Suprapubic skin (tissue), 4 donors: ENCODE measurements around the gene ZNF454. TPM values are rescaled to one million over a fixed set of nuclear protein-coding genes. Genes with fewer than 3 reads are reported as not detected.

Source experiments
- DNase-seq, 2 donors: peaks; one replicate each; pipeline ENCODE4 v3.0.0-alpha.2; 2019; ENCODE audit warnings: low spot score in 2 of 2
- H3K27ac ChIP-seq: fragments of 200-600 bp; sonication (generic); one replicate; pipeline ENCODE4 v1.5.1; 2019
- H3K27me3 ChIP-seq: fragments of 200-600 bp; sonication (generic); one replicate; pipeline ENCODE4 v1.5.1; 2019
- H3K36me3 ChIP-seq: fragments of 200-600 bp; sonication (generic); one replicate; pipeline ENCODE4 v1.5.1; 2019
- H3K4me1 ChIP-seq: fragments of 200-600 bp; sonication (generic); one replicate; pipeline ENCODE4 v1.5.1; 2019
- H3K4me3 ChIP-seq: fragments of 200-600 bp; sonication (generic); one replicate; pipeline ENCODE4 v1.5.1; 2019; ENCODE audit warnings: mild to moderate bottlenecking
- H3K9me3 ChIP-seq: fragments of 200-600 bp; sonication (generic); one replicate; pipeline ENCODE4 v1.5.1; 2019
- EP300 ChIP-seq: sonication (generic); formaldehyde crosslinking; IDR thresholded peaks from one replicate; pipeline ENCODE4 v1.6.1; 2017; ENCODE audit warnings: antibody characterized with exemption
- POLR2A ChIP-seq, 2 donors: fragments of 450-650 bp; IDR thresholded peaks; one replicate each; pipeline ENCODE4 v1.6.1; 2017; ENCODE audit warnings: antibody characterized with exemption in 2 of 2, mild to moderate bottlenecking in 2 of 2, moderate library complexity in 2 of 2
- POLR2AphosphoS5 ChIP-seq, 3 donors: sonication (generic); formaldehyde crosslinking; IDR thresholded peaks; one replicate each; pipeline ENCODE4 v1.6.1; 2017; ENCODE audit warnings: antibody characterized with exemption in 3 of 3
- WGBS: methylation state at CpG from one replicate; pipeline ENCODE4 v1.1.5; 2018; 5-methylcytosine and 5-hydroxymethylcytosine counted together
- total RNA-seq, 4 donors: library from RNA; depleted of rRNA; stranded (reverse); fragments of >200 nt; gene quantifications; one replicate each; pipeline ENCODE4 v1.1.0, GENCODE V29; 2016
- TF ChIP-seq, protein P1 (sequence below), 2 donors: fragments of 200-600 bp in 1 of 2; fragments of 450-650 bp in 1 of 2; sonication (generic) in 1 of 2; IDR thresholded peaks; one replicate each; pipeline ENCODE4 v1.5.1; 2016 to 2019; ENCODE audit warnings: antibody characterized with exemption in 2 of 2, mild to moderate bottlenecking in 1 of 2, moderate library complexity in 1 of 2

ZNF454 gene
- total RNA-seq, 4 donors from 2014 or later, result 0.38 to 3.1 (median 0.71) TPM

DNA sequence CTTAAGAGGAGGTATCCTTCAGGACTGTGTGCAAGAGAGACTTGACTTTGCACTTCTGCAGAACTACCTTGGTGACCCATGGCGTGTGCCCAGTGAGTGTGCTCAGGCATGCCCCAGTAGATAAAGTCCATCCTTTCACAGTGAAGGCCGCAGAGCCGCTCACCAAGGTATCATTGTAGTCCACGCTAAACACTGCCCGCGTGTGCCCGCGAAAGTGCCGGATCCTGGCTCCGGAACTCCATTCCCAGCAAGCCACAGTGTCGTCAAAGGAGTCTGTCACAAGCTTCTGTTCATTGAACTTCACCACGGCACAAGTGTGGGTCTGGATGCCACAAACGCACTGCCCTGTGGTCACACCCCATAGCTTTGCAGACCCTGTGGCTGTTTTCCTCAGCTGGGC is 57.4 kb downstream of the ZNF454 start:
- Histone ChIP-seq H3K9me3 (peaks cover 4% of the 10 kb centered on the region), H3K4me1 (peaks cover 11% of the 10 kb centered on the region), H3K27me3 (peaks cover 38% of the 10 kb centered on the region), H3K4me3 (no peak overlapping the region), H3K36me3 (no peaks in the 10 kb centered on the region), H3K27ac (no peak overlapping the region)
- DNase-seq, result no peak
- WGBS, result 92% methylated on average over 13 of the region's 13 CpGs
- TF ChIP-seq POLR2AphosphoS5 (IDR thresholded peaks at IDR 0.05) (no peak), POLR2A (IDR thresholded peaks at IDR 0.05) (no peak), EP300 (no peak)
- TF ChIP-seq, protein P1, sequence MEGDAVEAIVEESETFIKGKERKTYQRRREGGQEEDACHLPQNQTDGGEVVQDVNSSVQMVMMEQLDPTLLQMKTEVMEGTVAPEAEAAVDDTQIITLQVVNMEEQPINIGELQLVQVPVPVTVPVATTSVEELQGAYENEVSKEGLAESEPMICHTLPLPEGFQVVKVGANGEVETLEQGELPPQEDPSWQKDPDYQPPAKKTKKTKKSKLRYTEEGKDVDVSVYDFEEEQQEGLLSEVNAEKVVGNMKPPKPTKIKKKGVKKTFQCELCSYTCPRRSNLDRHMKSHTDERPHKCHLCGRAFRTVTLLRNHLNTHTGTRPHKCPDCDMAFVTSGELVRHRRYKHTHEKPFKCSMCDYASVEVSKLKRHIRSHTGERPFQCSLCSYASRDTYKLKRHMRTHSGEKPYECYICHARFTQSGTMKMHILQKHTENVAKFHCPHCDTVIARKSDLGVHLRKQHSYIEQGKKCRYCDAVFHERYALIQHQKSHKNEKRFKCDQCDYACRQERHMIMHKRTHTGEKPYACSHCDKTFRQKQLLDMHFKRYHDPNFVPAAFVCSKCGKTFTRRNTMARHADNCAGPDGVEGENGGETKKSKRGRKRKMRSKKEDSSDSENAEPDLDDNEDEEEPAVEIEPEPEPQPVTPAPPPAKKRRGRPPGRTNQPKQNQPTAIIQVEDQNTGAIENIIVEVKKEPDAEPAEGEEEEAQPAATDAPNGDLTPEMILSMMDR (IDR thresholded peaks at IDR 0.05), result no peak

GRCh38 chr5:179006564-179006963 is 65.6 kb downstream of the ZNF454 start:
- no peaks in the 10 kb centered on the region for H3K4me1 ChIP-seq
- 85% methylated on average over 2 of the region's 2 CpGs for WGBS
- no peak overlapping the region for H3K4me3 ChIP-seq
- no peaks in the 10 kb centered on the region for H3K27me3 ChIP-seq
- peaks cover 4% of the 10 kb centered on the region for H3K9me3 ChIP-seq
- no peak for DNase-seq
- no peaks in the 10 kb centered on the region for H3K36me3 ChIP-seq
- no peak for TF ChIP-seq POLR2AphosphoS5 (IDR thresholded peaks at IDR 0.05)
- TF ChIP-seq POLR2A (IDR thresholded peaks at IDR 0.05), result no peak
- TF ChIP-seq EP300, result no peak
- TF ChIP-seq, protein P1 (IDR thresholded peaks at IDR 0.05), result no peak
- no peak overlapping the region for H3K27ac ChIP-seq

DNA sequence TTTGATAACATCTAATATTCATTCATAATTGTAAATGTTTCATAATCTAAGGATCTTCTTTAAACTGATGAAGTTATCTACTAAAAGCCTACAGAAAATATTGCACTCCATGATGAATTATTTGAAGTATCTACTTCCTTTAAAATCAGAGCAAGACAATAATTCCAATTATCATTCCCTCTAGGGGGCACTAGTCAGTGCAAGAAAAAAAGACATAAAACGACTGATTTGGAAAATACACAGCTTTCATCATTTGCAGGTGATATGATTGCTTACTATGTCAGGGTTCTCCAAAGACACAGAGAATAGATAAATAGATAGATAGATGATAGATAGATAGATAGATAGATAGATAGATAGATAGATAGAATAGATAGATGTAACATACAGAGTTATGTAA is 67.7 kb downstream of the ZNF454 start:
- no peaks in the 10 kb centered on the region for H3K36me3 ChIP-seq
- H3K4me3 ChIP-seq, result no peak overlapping the region
- no peak for DNase-seq
- no peaks in the 10 kb centered on the region for H3K27me3 ChIP-seq
- H3K9me3 ChIP-seq, result peaks cover 8% of the 10 kb centered on the region
- no peak overlapping the region for H3K27ac ChIP-seq
- TF ChIP-seq POLR2AphosphoS5 (IDR thresholded peaks at IDR 0.05) (no peak), EP300 (no peak), POLR2A (IDR thresholded peaks at IDR 0.05) (no peak)
- TF ChIP-seq, protein P1 (IDR thresholded peaks at IDR 0.05), result no peak
- WGBS, result 28% methylated on average over 1 of the region's 1 CpG
- no peaks in the 10 kb centered on the region for H3K4me1 ChIP-seq

Other genes with a start within 250 kb of the ZNF454 start
- gene ZNF354A, start 210.5 kb upstream of the ZNF454 start, total RNA-seq, result 10 to 100 TPM; 12.1 to 44.1 (median 18.2) TPM
- 10 to 100 TPM; 12.5 to 34.5 (median 14.9) TPM for gene ZNF354B, start 81.2 kb upstream of the ZNF454 start, total RNA-seq
- gene ZFP2, start 45.3 kb upstream of the ZNF454 start, total RNA-seq, result 1 to 10 TPM in 3 of 4 donors, under 1 TPM in 1; 0.94 to 4.8 (median 2.0) TPM
- under 1 TPM in 1 of 4 donors, not detected in 3; 0.08 TPM for gene GRM6, start 54.1 kb downstream of the ZNF454 start, total RNA-seq
- 1 to 10 TPM; 1.6 to 6.7 (median 2.6) TPM for gene ZNF879, start 82.6 kb downstream of the ZNF454 start, total RNA-seq
- 1 to 10 TPM; 1.9 to 3.5 (median 2.8) TPM for gene ZNF354C, start 119.2 kb downstream of the ZNF454 start, total RNA-seq